Measurements from ENCODE around the gene CRKL. TPM values are rescaled to one million over a fixed set of nuclear protein-coding genes. Genes with fewer than 3 reads are reported as not detected.

CRKL gene
- total RNA-seq, 2 experiments from 2014 or later = 57.7 to 70.9 TPM

- Histone ChIP-seq H4K20me1 (ENCODE audit: insufficient read depth, low read length) (peaks cover 25% of the 10 kb centered on the region; the same call in 1 of the 2 replicates), H3K4me3 (ENCODE audit: low read depth, low read length, poor library complexity, severe bottlenecking) (no peak overlapping the region), H3K27ac (ENCODE audit: low read depth, low read length, poor library complexity, severe bottlenecking) (no peak overlapping the region), H3K9me3 (ENCODE audit: low read length) (no peaks in the 10 kb centered on the region), H3K4me2 (ENCODE audit: low read length) (no peak overlapping the region), H3K9me2 (ENCODE audit: insufficient read depth, low read length) (no peaks in the 10 kb centered on the region), H2AFZ (ENCODE audit: low read length) (no peak overlapping the region), H3K4me1 (ENCODE audit: insufficient read depth, low read length, poor library complexity, severe bottlenecking) (no peaks in the 10 kb centered on the region), H3K36me3 (ENCODE audit: insufficient read depth, low read length) (peaks cover 80% of the 10 kb centered on the region), H3K79me2 (ENCODE audit: insufficient read depth, low read depth, low read length) (peaks cover 89% of the 10 kb centered on the region)
- no TSS peak for BruUV-seq (replicated peaks)
- intact Hi-C loops (cut with micrococcal nuclease; ENCODE audit: unreplicated experiment) = no loop called here
- ChIA-PET POLR2A (interaction anchor here (1.0 kb wide), 1 partner anchor 25 kb away, joined by 3 read pairs; no protein-coding TSS in a partner anchor), CTCF (ENCODE audit: unreplicated experiment) (no interaction called here)
- TF ChIP-seq EZH2phosphoT487 (IDR thresholded peaks at IDR 0.05; ENCODE audit: borderline replicate concordance, low read depth, low read length) = no peak
- TF ChIP-seq CTCF (conservative IDR thresholded peaks at IDR 0.05; ENCODE audit: low read length) = no peak
- DNase-seq (ENCODE audit: low spot score) = no peak
These were observed 29.1 kb downstream of the CRKL start for GRCh38 chr22:20946080-20946986.

GRCh38 chr22:20946991-20947390 is 29.8 kb downstream of the CRKL start:
- peaks cover 21% of the 10 kb centered on the region; the same call in 1 of the 2 replicates for H4K20me1 ChIP-seq (ENCODE audit: insufficient read depth, low read length)
- TF ChIP-seq CTCF (conservative IDR thresholded peaks at IDR 0.05; ENCODE audit: low read length) = no peak
- no peak for TF ChIP-seq EZH2phosphoT487 (IDR thresholded peaks at IDR 0.05; ENCODE audit: borderline replicate concordance, low read depth, low read length)
- POLR2A ChIA-PET = interaction anchor here (0.6 to 1.0 kb wide), 2 partner anchors 26 to 58 kb away, joined by 3 to 4 read pairs; no protein-coding TSS in a partner anchor

GRCh38 chr22:20948450-20948849 is 31.2 kb downstream of the CRKL start:
- TF ChIP-seq EZH2phosphoT487 (IDR thresholded peaks at IDR 0.05; ENCODE audit: borderline replicate concordance, low read depth, low read length) (no peak), CTCF (conservative IDR thresholded peaks at IDR 0.05; ENCODE audit: low read length) (no peak)
- no peaks in the 10 kb centered on the region for H3K4me1 ChIP-seq (ENCODE audit: insufficient read depth, low read length, poor library complexity, severe bottlenecking)
- H3K4me3 ChIP-seq (ENCODE audit: low read depth, low read length, poor library complexity, severe bottlenecking) = no peak overlapping the region
- intact Hi-C loops (cut with micrococcal nuclease; ENCODE audit: unreplicated experiment) = no loop called here
- H3K9me2 ChIP-seq (ENCODE audit: insufficient read depth, low read length) = no peaks in the 10 kb centered on the region
- peaks cover 19% of the 10 kb centered on the region; the same call in 1 of the 2 replicates for H4K20me1 ChIP-seq (ENCODE audit: insufficient read depth, low read length)
- H3K4me2 ChIP-seq (ENCODE audit: low read length) = no peak overlapping the region
- no peak overlapping the region for H2AFZ ChIP-seq (ENCODE audit: low read length)
- no peak for DNase-seq (ENCODE audit: low spot score)
- H3K36me3 ChIP-seq (ENCODE audit: insufficient read depth, low read length) = peaks cover 83% of the 10 kb centered on the region
- no TSS peak for BruUV-seq (replicated peaks)
- no peaks in the 10 kb centered on the region for H3K9me3 ChIP-seq (ENCODE audit: low read length)
- ChIA-PET CTCF (ENCODE audit: unreplicated experiment) (no interaction called here), POLR2A (no interaction called here)
- peaks cover 68% of the 10 kb centered on the region for H3K79me2 ChIP-seq (ENCODE audit: insufficient read depth, low read depth, low read length)
- H3K27ac ChIP-seq (ENCODE audit: low read depth, low read length, poor library complexity, severe bottlenecking) = no peak overlapping the region

More at GRCh38 chr22:20946991-20947390, 29.8 kb downstream of the CRKL start:
- Histone ChIP-seq H2AFZ (ENCODE audit: low read length) (no peak overlapping the region), H3K4me1 (ENCODE audit: insufficient read depth, low read length, poor library complexity, severe bottlenecking) (no peaks in the 10 kb centered on the region), H3K27ac (ENCODE audit: low read depth, low read length, poor library complexity, severe bottlenecking) (no peak overlapping the region), H3K4me2 (ENCODE audit: low read length) (no peak overlapping the region), H3K9me2 (ENCODE audit: insufficient read depth, low read length) (no peaks in the 10 kb centered on the region), H3K4me3 (ENCODE audit: low read depth, low read length, poor library complexity, severe bottlenecking) (no peak overlapping the region), H3K36me3 (ENCODE audit: insufficient read depth, low read length) (peaks cover 83% of the 10 kb centered on the region), H3K79me2 (ENCODE audit: insufficient read depth, low read depth, low read length) (peaks cover 83% of the 10 kb centered on the region), H3K9me3 (ENCODE audit: low read length) (no peaks in the 10 kb centered on the region)
- no TSS peak for BruUV-seq (replicated peaks)
- DNase-seq (ENCODE audit: low spot score) = no peak
- CTCF ChIA-PET (ENCODE audit: unreplicated experiment) = no interaction called here
- intact Hi-C loops (cut with micrococcal nuclease; ENCODE audit: unreplicated experiment) = no loop called here
